Islet precursor cell (in vitro differentiated cells): ENCODE measurements around the gene SCFD2.

Source experiments
- DNase-seq: peaks from one replicate; pipeline ENCODE4 v3.0.0-alpha.2; 2018

Gene SCFD2

GRCh38 chr4:52911684-52912294 is 454.1 kb downstream of the SCFD2 start:
- DNase-seq: peak; percentile 90

GRCh38 chr4:52910115-52910514 is 455.7 kb downstream of the SCFD2 start:
- no peak for DNase-seq

GRCh38 chr4:52907510-52907909 is 458.4 kb downstream of the SCFD2 start:
- no peak for DNase-seq

GRCh38 chr4:52904421-52904820 is 461.4 kb downstream of the SCFD2 start:
- DNase-seq: no peak

- DNase-seq: no peak
Measured at GRCh38 chr4:52903273-52903672, 462.6 kb downstream of the SCFD2 start.

- no peak for DNase-seq
Measured at GRCh38 chr4:52894443-52894842, 471.4 kb downstream of the SCFD2 start.

- DNase-seq: no peak
Measured at GRCh38 chr4:52892880-52893279, 473.0 kb downstream of the SCFD2 start.

GRCh38 chr4:52891743-52892142 is 474.1 kb downstream of the SCFD2 start:
- DNase-seq: no peak

GRCh38 chr4:52890521-52890791 is 475.4 kb downstream of the SCFD2 start:
- DNase-seq: no peak

- no peak for DNase-seq
Measured at GRCh38 chr4:52889778-52890520, 475.9 kb downstream of the SCFD2 start.

- no peak for DNase-seq
Measured at GRCh38 chr4:52889354-52889753, 476.5 kb downstream of the SCFD2 start.

GRCh38 chr4:52884994-52885393 is 480.9 kb downstream of the SCFD2 start:
- DNase-seq: no peak

- DNase-seq: no peak
Measured at GRCh38 chr4:52883707-52884669, 481.9 kb downstream of the SCFD2 start.

GRCh38 chr4:52883183-52883621 is 482.7 kb downstream of the SCFD2 start:
- DNase-seq: peak; percentile 91

GRCh38 chr4:52880994-52881393 is 484.9 kb downstream of the SCFD2 start:
- DNase-seq: no peak

GRCh38 chr4:52879471-52879870 is 486.4 kb downstream of the SCFD2 start:
- no peak for DNase-seq

- peak; percentile 56 for DNase-seq
Measured at GRCh38 chr4:52877694-52878093, 488.2 kb downstream of the SCFD2 start.

- DNase-seq: no peak
Measured at GRCh38 chr4:52877036-52877435, 488.8 kb downstream of the SCFD2 start.

GRCh38 chr4:52876069-52876468 is 489.8 kb downstream of the SCFD2 start:
- DNase-seq: no peak

- DNase-seq: peak; percentile 57
Measured at GRCh38 chr4:52874948-52875347, 490.9 kb downstream of the SCFD2 start.

GRCh38 chr4:52873861-52874343 is 492.0 kb downstream of the SCFD2 start:
- DNase-seq: peak; percentile 98

- DNase-seq: peak; percentile 95
Measured at GRCh38 chr4:52873191-52873590, 492.7 kb downstream of the SCFD2 start.

GRCh38 chr4:52870225-52870624 is 495.6 kb downstream of the SCFD2 start:
- no peak for DNase-seq

- no peak for DNase-seq
Measured at GRCh38 chr4:52869656-52870055, 496.2 kb downstream of the SCFD2 start.
